ENCODE data around the gene UBE4A. TPM values are rescaled to one million over a fixed set of nuclear protein-coding genes. Genes with fewer than 3 reads are reported as not detected.

The UBE4A gene
- total and polyA plus RNA-seq, 2 donors (not counting 3 experiments of a cell fraction or from before 2014, with no cell fraction given), result 13.3 to 40.2 TPM

DNA sequence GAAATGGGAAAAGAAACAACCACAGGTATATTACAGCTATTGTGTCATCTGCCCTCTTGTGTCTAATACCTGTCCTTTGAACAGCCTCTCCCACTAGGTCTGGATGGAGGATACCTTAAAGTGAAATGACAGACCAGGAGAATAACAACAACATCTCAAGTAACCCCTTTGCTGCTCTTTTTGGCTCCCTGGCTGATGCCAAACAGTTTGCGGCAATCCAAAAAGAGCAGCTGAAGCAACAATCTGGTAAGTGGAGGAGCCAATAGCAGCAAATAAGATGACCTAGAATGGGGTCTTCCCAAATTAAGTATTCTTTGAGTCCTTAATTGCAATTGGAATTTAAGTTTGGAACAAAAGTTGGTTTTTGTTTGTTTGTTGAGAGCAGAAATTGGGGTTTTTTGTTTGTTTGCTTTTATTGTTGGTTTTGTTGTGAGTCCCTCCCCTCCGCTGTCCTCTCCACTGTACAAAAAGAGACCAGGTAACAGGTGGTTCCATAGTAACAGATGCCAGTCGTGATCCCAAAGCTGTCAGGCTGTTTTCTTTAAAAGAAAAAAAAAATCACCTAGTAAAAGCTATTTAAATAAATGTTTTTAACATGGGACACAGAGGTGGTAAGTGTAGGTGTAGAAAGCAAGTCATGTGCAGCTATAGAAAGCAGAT lies 5.7 kb downstream of the UBE4A start:
- no peak for TF ChIP-seq JUN (IDR thresholded peaks at IDR 0.05; ENCODE audit: borderline replicate concordance, insufficient read depth, insufficient read length, low read depth)
- TF ChIP-seq, protein P1, sequence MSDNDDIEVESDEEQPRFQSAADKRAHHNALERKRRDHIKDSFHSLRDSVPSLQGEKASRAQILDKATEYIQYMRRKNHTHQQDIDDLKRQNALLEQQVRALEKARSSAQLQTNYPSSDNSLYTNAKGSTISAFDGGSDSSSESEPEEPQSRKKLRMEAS (IDR thresholded peaks at IDR 0.05; ENCODE audit: insufficient read depth, insufficient read length), result no peak
- TF ChIP-seq CTCF (IDR thresholded peaks at IDR 0.05; ENCODE audit: extremely low read depth in 1 of 2, insufficient read depth in 1 of 2, low read depth in 1 of 2, low read length in 2 of 2), result no peak
- no peak for TF ChIP-seq EZH2 (IDR thresholded peaks at IDR 0.05; ENCODE audit: borderline replicate concordance, low read depth, low read length, severe bottlenecking)
- TF ChIP-seq POLR2A (IDR thresholded peaks at IDR 0.05; ENCODE audit: low read depth, low read length), result no peak
- BruUV-seq (replicated peaks), result no TSS peak
- Histone ChIP-seq H3K79me2 (ENCODE audit: control insufficient read depth, insufficient read depth, low read length) (peaks cover 23% of the 10 kb centered on the region), H3K9me3 (replicated peaks; ENCODE audit: control insufficient read depth, insufficient read depth, low read length) (no peaks in the 10 kb centered on the region), H3K4me1 (ENCODE audit: control insufficient read depth, extremely low read depth, insufficient read depth, low read length) (peaks cover 5% of the 10 kb centered on the region), H3K27me3 (ENCODE audit: control insufficient read depth in 2 of 2, insufficient read depth in 2 of 2, low read length in 2 of 2) (no peaks in the 10 kb centered on the region), H3K9me1 (replicated peaks; ENCODE audit: control insufficient read depth, extremely low read depth, insufficient read depth, low read length) (no peaks in the 10 kb centered on the region), H3K9ac (replicated peaks; ENCODE audit: extremely low read depth, insufficient read depth, low read length) (no peak overlapping the region), H3K4me3 (replicated peaks in 1 of 3; ENCODE audit: insufficient read depth in 1 of 3, low read depth in 1 of 3, low read length in 3 of 3) (no peak overlapping the region), H3K27ac (ENCODE audit: insufficient read depth, low read depth, low read length) (no peak overlapping the region), H2AFZ (ENCODE audit: low read depth, low read length) (no peak overlapping the region), H3K36me3 (ENCODE audit: control insufficient read depth in 2 of 2, extremely low read depth in 1 of 2, insufficient read depth in 2 of 2, low read length in 2 of 2) (peaks cover 6 to 7% of the 10 kb centered on the region in 2 experiments), H3K4me2 (ENCODE audit: insufficient read depth, low read length) (no peak overlapping the region), H4K20me1 (replicated peaks; ENCODE audit: control insufficient read depth, extremely low read depth, insufficient read depth, low read length) (no peaks in the 10 kb centered on the region)
- dilution Hi-C loops (cut with MboI; ENCODE audit: extremely low pct_ligation_motif_present, low sequenced_read_pairs) (no loop called here), intact Hi-C loops (cut with micrococcal nuclease) (no loop called here)
- POLR2A ChIA-PET, result no interaction called here
- DNase-seq (ENCODE audit: low read depth, low spot score), result no peak
- CTCF ChIA-PET, result interaction anchor here (1.2 to 1.5 kb wide), 2 partner anchors 70 to 166 kb away, joined by 3 to 6 read pairs; no protein-coding TSS in a partner anchor
- no peak for FAIRE-seq

All from endothelial cell of umbilical vein (primary cell).